COLO668 (cell line): ENCODE measurements around the gene GPR143.

Source experiments
- DNase-seq: peaks from one replicate; lab custom pipeline; 2025; ENCODE audit not compliant: unreplicated experiment; lab: John Stamatoyannopoulos, UW

GPR143 gene

GRCh38 chrX:9708923-9709553 is 56.6 kb downstream of the GPR143 start:
- DNase-seq = peak; percentile 74

- no peak for DNase-seq
Observed at GRCh38 chrX:9708086-9708485, 57.6 kb downstream of the GPR143 start.

GRCh38 chrX:9707306-9708033 is 58.2 kb downstream of the GPR143 start:
- DNase-seq = no peak

DNA sequence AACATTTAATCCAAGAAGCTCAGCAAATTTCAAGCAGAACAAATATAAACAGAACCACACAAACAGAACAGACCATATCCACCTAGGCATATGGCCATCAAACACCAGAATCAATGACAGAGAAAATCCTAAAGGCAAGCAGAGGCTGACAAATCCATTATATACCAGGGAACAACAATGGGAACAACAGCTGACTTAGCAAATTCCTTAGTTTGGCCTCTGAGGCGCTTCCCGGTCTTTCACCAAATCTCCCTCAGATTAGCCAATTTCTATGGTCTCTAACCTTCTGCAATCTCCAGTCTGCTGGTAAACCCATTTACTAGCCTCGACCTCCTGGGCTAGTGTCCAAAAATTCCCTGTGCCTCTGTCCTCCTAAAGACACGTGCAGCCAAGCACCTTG is 59.2 kb downstream of the GPR143 start:
- no peak for DNase-seq

DNA sequence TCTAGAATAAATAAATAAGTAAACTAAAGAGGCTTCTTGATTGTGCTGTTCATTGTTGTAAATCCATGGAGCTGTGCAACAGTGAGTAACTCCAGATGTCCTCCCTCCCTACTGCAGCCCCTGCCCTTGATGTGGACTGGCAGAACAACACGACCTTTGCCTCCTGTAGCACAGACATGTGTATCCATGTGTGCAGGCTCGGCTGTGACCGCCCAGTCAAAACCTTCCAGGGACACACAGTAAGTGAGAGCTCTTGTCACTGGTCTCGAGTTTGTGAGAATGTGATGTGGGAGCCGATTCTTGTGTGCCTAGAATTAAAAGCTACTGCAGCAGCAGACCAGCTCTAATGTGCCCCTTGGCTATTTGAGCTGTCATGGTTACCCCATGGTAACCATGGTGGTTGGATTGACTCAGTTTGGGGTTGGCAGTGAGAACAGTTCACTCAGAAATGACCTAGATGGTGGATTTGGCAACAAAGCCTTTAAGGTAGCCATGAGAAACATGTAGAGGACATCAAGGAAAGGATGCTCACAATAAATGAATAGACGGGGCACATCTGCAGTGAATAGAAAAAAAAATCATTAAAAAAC is 60.7 kb downstream of the GPR143 start:
- no peak for DNase-seq

GRCh38 chrX:9703406-9703805 is 62.2 kb downstream of the GPR143 start:
- DNase-seq = no peak

- no peak for DNase-seq
Observed at GRCh38 chrX:9701790-9702189, 63.9 kb downstream of the GPR143 start.

- no peak for DNase-seq
Observed at GRCh38 chrX:9700555-9700954, 65.1 kb downstream of the GPR143 start.

DNA sequence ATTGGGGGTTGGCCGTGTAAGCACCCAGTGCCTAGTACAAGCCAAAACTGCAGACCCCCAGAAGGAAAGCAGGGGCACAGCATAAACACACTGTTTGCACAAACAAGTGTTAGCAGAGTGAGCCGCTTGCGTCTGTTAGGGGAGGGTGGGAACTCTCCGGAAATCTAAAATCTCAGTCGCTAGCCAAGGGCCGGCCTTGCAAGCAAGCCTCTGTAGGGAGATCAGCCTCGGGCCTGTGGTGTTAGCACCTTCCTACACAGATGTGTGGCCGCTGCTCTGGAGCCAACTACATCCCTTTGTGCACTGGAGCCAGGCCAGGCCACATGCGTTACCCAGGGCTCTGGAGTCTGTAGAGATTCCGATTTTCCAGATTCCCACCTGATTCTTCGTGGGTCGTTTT is 67.1 kb downstream of the GPR143 start:
- no peak for DNase-seq

GRCh38 chrX:9693307-9694001 is 72.2 kb downstream of the GPR143 start:
- no peak for DNase-seq

DNA sequence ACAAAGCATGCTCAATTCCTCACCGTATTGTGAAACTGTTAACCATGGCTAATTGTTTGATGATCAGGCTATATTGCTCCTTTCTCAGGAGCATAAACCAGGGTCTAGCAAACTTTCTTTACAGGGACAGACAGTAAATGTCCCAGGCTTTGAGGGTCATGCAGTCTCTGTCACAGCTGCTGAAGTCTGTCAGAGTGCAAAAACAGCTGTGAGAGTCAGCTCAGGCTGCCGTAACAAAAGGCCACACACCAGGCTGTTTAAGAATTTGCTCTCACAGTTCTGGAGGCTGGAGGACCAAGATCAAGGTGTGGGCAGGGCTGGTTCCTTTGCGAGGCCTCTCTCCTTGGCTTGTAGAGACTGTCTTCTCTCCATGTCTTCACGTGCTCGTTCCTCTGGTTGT is 75.6 kb downstream of the GPR143 start:
- no peak for DNase-seq

DNA sequence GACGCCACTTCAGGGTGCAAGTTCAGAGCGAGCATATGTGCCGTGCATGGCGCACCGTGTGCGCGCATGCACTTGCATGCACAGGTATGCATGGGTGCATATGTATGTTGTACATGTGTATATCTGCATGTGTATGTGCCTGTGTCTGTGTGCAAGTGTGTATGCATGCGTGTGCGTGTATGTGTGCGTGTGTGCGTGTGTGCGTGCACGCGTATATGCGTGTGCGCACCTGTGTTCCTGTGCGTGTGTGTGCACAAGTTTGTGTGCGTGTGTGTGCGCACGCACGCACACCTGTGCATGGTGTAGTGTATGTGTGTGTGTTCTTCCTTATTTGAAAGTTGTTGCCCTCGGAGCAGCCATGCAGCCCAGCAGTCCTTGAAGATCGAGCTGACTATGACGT is 76.8 kb downstream of the GPR143 start:
- DNase-seq = no peak

- no peak for DNase-seq
Observed at GRCh38 chrX:9687899-9688298, 77.7 kb downstream of the GPR143 start.

GRCh38 chrX:9683350-9683749 is 82.3 kb downstream of the GPR143 start:
- no peak for DNase-seq

DNA sequence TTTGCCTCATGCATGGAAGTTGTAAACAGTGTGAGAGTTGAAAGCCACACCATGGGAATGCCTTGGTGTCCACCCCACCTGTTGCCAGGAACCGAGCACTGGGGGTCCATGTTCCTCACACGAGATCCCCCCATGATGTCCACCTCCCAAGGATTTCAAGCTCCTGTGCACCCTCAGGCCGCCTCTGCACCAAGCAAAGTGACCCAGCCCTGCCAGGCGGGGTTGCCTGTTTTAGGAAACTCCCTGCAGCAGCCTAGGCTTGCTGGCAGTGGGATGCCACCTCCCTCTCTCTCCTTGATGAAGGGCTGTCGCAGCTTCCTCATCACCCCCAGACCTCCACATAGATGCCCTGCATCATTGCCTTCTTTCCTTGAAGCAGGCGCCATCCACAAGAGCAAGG is 82.8 kb downstream of the GPR143 start:
- no peak for DNase-seq

DNA sequence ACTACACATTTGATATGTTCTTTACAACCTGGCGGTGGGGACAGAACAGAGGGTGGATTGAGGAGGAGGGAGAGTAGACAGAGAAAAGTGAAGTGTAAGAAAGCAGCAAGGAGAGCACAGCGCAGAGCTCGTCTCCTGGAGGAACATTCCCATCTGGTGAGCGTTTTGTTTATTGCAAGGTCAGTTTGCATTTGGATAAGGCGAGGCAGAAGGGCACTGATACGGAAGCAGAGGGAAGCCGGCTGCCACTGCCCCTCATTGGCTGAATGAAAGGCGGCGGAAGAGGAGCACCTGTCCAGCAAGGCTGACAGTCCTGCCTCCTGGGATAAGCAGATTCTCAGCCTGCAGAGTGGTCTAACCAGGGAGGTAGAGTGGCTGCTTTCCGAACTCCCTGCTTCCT is 83.2 kb downstream of the GPR143 start:
- no peak for DNase-seq

GRCh38 chrX:9681422-9681821 is 84.2 kb downstream of the GPR143 start:
- DNase-seq = no peak

- DNase-seq = no peak
Observed at GRCh38 chrX:9681011-9681410, 84.6 kb downstream of the GPR143 start.

- DNase-seq = no peak
Observed at GRCh38 chrX:9678215-9678965, 87.3 kb downstream of the GPR143 start.

GRCh38 chrX:9677098-9677739 is 88.4 kb downstream of the GPR143 start:
- DNase-seq = no peak

- DNase-seq = no peak
Observed at GRCh38 chrX:9676738-9677097, 88.9 kb downstream of the GPR143 start.
